Panc1 (cell line): ENCODE data around the gene ATXN10. TPM values are rescaled to one million over a fixed set of nuclear protein-coding genes. Genes with fewer than 3 reads are reported as not detected.
A peak's percentile ranks its signal among the peaks of the same experiment; 100 is the strongest.

ENCODE experiments used
- ATAC-seq: fragments of 200-7000 bp; cut with Tn5 transposase; 2 replicates; pipeline ENCODE4 v1.9.1; 2020; ENCODE audit warnings: mild to moderate bottlenecking, moderate library complexity
- BruUV-seq: library from RNA; stranded (reverse); fragments of 400-500 nt; replicated peaks from 2 replicates; lab custom pipeline; 2021; lab: Mats Ljungman, UMichigan
- CTCF ChIA-PET: fragments of 300-600 bp; sonication (Branson Sonifier 250); formaldehyde crosslinking; loops from one replicate; lab custom pipeline; 2022; ENCODE audit warnings: antibody characterized with exemption; lab: Charles Lee
- POLR2A ChIA-PET: fragments of 300-600 bp; sonication (Branson Sonifier 250); formaldehyde crosslinking; loops from one replicate; lab custom pipeline; 2022; ENCODE audit warnings: antibody characterized with exemption; lab: Charles Lee
- DNase-seq: peaks from one replicate; pipeline ENCODE4 v3.0.0-alpha.2; 2010; ENCODE audit warnings: low read depth, low spot score
- H3K27ac ChIP-seq: 2 replicates; pipeline ENCODE4 v1.5.1; 2011; ENCODE audit warnings: mild to moderate bottlenecking, low read length, inconsistent platforms
- H3K27me3 ChIP-seq: fragments of 200-500 bp; sonication (Bioruptor generic); 2 replicates; pipeline ENCODE4 v1.6.0; 2014; ENCODE audit warnings: low read length, inconsistent platforms; ENCODE audit not compliant: control insufficient read depth, insufficient read depth
- H3K36me3 ChIP-seq: fragments of 200-500 bp; sonication (Bioruptor generic); 2 replicates; pipeline ENCODE4 v1.5.1; 2014; ENCODE audit warnings: inconsistent platforms, mild to moderate bottlenecking, low read length, moderate library complexity; ENCODE audit not compliant: control insufficient read depth, insufficient read depth
- H3K4me1 ChIP-seq: 2 replicates; pipeline ENCODE4 v1.5.1; 2011; ENCODE audit warnings: inconsistent platforms, mild to moderate bottlenecking, low read length, moderate library complexity; ENCODE audit not compliant: control insufficient read depth, insufficient read depth
- H3K4me3 ChIP-seq, 2 experiments: 2 replicates each; pipeline ENCODE4 v1.5.1; 2011 to 2012; ENCODE audit warnings: low read depth in 2 of 2, low read length in 2 of 2, mild to moderate bottlenecking in 2 of 2, inconsistent platforms in 1 of 2, moderate library complexity in 1 of 2
- H3K9me3 ChIP-seq: fragments of 200-500 bp; sonication (Bioruptor generic); 2 replicates; pipeline ENCODE4 v1.5.1; 2014; ENCODE audit warnings: low read depth, mild to moderate bottlenecking, inconsistent platforms, low read length, moderate library complexity; ENCODE audit not compliant: control insufficient read depth, insufficient read depth
- CTCF ChIP-seq: fragments of 450-650 bp; IDR thresholded peaks from 2 replicates; pipeline ENCODE4 v1.5.1; 2017; ENCODE audit warnings: mild to moderate bottlenecking
- POLR2AphosphoS5 ChIP-seq: IDR thresholded peaks from 2 replicates; pipeline ENCODE4 v1.6.1; 2012; ENCODE audit warnings: mild to moderate bottlenecking, low read depth, low read length, moderate library complexity
- REST ChIP-seq, 2 experiments: IDR thresholded peaks; 2 replicates each; pipeline ENCODE4 v1.6.1; 2011 to 2012; ENCODE audit warnings: low read depth in 2 of 2, control low read depth in 1 of 2, low read length in 1 of 2, mild to moderate bottlenecking in 1 of 2, moderate library complexity in 1 of 2; ENCODE audit not compliant: insufficient read depth in 1 of 2
- SIN3A ChIP-seq: IDR thresholded peaks from 2 replicates; pipeline ENCODE4 v1.6.1; 2012; ENCODE audit warnings: low read depth, mild to moderate bottlenecking, low read length, moderate library complexity, borderline replicate concordance; ENCODE audit not compliant: insufficient read depth
- TCF7L2 ChIP-seq: IDR thresholded peaks from 2 replicates; pipeline ENCODE4 v1.6.1; 2011; ENCODE audit warnings: mild to moderate bottlenecking, low read depth, low read length, inconsistent platforms
- in situ Hi-C: cut with HindIII; loops from 2 replicates; pipeline ENCODE4 v1.10.0; 2016; ENCODE audit warnings: low sequenced_read_pairs, low pct_unique_long_range_greater_than_20kb
- intact Hi-C: fragments of 100-400 bp; cut with micrococcal nuclease; formaldehyde crosslinking; loops from one replicate; pipeline ENCODE4 v1.10.0; 2022; ENCODE audit not compliant: unreplicated experiment
- total RNA-seq: library from RNA; stranded (reverse); gene quantifications from one replicate; pipeline ENCODE4 v1.2.1, GENCODE V29; 2021; ENCODE audit not compliant: unreplicated experiment

ATXN10 gene
- total RNA-seq, 1 experiment from 2014 or later, result 184 TPM

GRCh38 chr22:45802054-45802453, 130.4 kb downstream of the ATXN10 start:
- H3K4me1 ChIP-seq, result no peaks in the 10 kb centered on the region; the same call in 1 of the 2 replicates
- ATAC-seq, result no peak
- in situ Hi-C loops, result no loop called here
- H3K36me3 ChIP-seq, result no peaks in the 10 kb centered on the region; the same call in 1 of the 2 replicates
- H3K4me3 ChIP-seq, result no peak overlapping the region
- DNase-seq, result no peak
- peaks cover 2% of the 10 kb centered on the region; the same call in 1 of the 2 replicates for H3K9me3 ChIP-seq
- no peak for TF ChIP-seq POLR2AphosphoS5
- no peak for TF ChIP-seq SIN3A
- no peak for TF ChIP-seq TCF7L2
- TF ChIP-seq CTCF, result no peak
- no peak for TF ChIP-seq REST (IDR thresholded peaks at IDR 0.05; ENCODE audit: insufficient read depth in 1 of 2, low read depth in 2 of 2, low read length in 1 of 2)
- CTCF ChIA-PET, result no interaction called here
- no peaks in the 10 kb centered on the region for H3K27me3 ChIP-seq
- intact Hi-C loops, result no loop called here
- 0 out of 2 replicates have a peak overlapping the region, but pooled peaks have one; percentile 12 for H3K27ac ChIP-seq
- no TSS peak for BruUV-seq
- POLR2A ChIA-PET, result no interaction called here

- ChIA-PET POLR2A (no interaction called here), CTCF (no interaction called here)
- BruUV-seq, result no TSS peak
- Histone ChIP-seq H3K9me3 (no peaks in the 10 kb centered on the region), H3K36me3 (no peaks in the 10 kb centered on the region; the same call in 1 of the 2 replicates), H3K4me3 (no peak overlapping the region), H3K27ac (no peak overlapping the region), H3K4me1 (no peaks in the 10 kb centered on the region; the same call in 1 of the 2 replicates), H3K27me3 (no peaks in the 10 kb centered on the region)
- TF ChIP-seq SIN3A, result no peak
- TF ChIP-seq POLR2AphosphoS5, result no peak
- no peak for TF ChIP-seq CTCF
- TF ChIP-seq REST (IDR thresholded peaks at IDR 0.05; ENCODE audit: insufficient read depth in 1 of 2, low read depth in 2 of 2, low read length in 1 of 2), result no peak
- intact Hi-C loops, result no loop called here
- DNase-seq, result no peak
- no peak for ATAC-seq
- in situ Hi-C loops, result no loop called here
Observed at GRCh38 chr22:45804319-45804985, 132.8 kb downstream of the ATXN10 start.
